ENCODE measurements around the gene DAZAP2. TPM values are rescaled to one million over a fixed set of nuclear protein-coding genes. Genes with fewer than 3 reads are reported as not detected.

Gene DAZAP2
- total and polyA plus RNA-seq, 2 of the 13 experiments (the other 11 are each of a cell fraction or from before 2014, with no cell fraction given) = 64.5 to 222 TPM

DNA sequence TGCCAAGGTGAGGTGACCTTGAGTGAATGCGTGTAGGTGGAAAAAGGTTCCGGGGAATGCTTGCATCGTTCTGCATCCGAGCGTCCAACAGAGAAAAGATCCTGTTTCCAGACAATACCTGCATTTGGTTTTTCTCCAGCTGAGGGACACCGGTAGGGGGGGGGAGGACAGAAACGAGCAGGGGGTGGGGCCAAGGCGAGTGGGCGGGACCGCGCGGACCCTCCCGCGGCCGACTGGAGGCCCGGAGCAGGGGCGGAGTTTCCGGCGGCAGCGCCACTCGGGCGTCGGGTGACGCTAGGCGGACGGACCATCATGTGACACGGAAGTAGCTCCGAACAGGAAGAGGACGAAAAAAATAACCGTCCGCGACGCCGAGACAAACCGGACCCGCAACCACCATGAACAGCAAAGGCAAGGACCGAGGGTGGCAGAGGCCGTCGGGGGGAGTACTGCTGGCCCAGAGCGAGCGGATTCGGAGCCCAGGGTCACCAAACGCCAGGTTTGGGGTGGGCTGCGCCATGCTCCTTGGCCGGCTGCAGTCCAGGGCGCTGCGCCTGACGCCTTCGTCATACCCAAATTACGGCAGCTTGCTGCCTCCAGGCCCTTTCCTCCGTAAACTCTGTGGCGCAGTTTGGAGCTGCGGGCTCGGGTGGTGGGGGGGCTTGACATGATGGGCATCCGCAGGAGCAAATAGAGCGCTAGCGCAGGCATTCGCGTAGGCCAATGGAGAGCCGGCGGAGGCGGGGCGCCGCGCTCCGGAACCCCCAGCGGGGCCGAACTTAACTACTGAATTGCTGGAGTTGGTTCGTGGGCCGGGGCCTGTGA lies at the start of gene DAZAP2 (continued):
- TF ChIP-seq ZFP90 (CRISPR knock-in tag; IDR thresholded peaks at IDR 0.05; ENCODE audit: borderline replicate concordance) (peak; percentile 77; the same call in 1 of the 2 replicates), MEIS1 (CRISPR knock-in tag; IDR thresholded peaks at IDR 0.05; ENCODE audit: borderline replicate concordance) (no peak), ZNF577 (CRISPR knock-in tag; IDR thresholded peaks at IDR 0.05; ENCODE audit: borderline replicate concordance, low read depth) (no peak), ZKSCAN5 (CRISPR knock-in tag; IDR thresholded peaks at IDR 0.05) (no peak), THAP11 (CRISPR knock-in tag; IDR thresholded peaks at IDR 0.05) (peak; percentile 83), IRX3 (CRISPR knock-in tag; IDR thresholded peaks at IDR 0.05; ENCODE audit: borderline replicate concordance, low read depth) (no peak), ZNF646 (CRISPR knock-in tag; IDR thresholded peaks at IDR 0.05) (no peak), ZNF749 (CRISPR knock-in tag; IDR thresholded peaks at IDR 0.05; ENCODE audit: borderline replicate concordance) (no peak), ZNF546 (CRISPR knock-in tag; conservative IDR thresholded peaks at IDR 0.05) (peak; percentile 91), YEATS2 (CRISPR knock-in tag; IDR thresholded peaks at IDR 0.05; ENCODE audit: borderline replicate concordance) (0 out of 2 replicates have a peak, but pooled peaks have one; percentile 72), ZNF414 (CRISPR knock-in tag; IDR thresholded peaks at IDR 0.05) (peak; percentile 34; the same call in 1 of the 2 replicates)
- TF ChIP-seq, protein P1, sequence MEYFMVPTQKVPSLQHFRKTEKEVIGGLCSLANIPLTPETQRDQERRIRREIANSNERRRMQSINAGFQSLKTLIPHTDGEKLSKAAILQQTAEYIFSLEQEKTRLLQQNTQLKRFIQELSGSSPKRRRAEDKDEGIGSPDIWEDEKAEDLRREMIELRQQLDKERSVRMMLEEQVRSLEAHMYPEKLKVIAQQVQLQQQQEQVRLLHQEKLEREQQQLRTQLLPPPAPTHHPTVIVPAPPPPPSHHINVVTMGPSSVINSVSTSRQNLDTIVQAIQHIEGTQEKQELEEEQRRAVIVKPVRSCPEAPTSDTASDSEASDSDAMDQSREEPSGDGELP (IDR thresholded peaks at IDR 0.05; ENCODE audit: borderline replicate concordance, low read depth) = peak; percentile 46; the same call in 1 of the 2 replicates
- TF ChIP-seq, protein P2, sequence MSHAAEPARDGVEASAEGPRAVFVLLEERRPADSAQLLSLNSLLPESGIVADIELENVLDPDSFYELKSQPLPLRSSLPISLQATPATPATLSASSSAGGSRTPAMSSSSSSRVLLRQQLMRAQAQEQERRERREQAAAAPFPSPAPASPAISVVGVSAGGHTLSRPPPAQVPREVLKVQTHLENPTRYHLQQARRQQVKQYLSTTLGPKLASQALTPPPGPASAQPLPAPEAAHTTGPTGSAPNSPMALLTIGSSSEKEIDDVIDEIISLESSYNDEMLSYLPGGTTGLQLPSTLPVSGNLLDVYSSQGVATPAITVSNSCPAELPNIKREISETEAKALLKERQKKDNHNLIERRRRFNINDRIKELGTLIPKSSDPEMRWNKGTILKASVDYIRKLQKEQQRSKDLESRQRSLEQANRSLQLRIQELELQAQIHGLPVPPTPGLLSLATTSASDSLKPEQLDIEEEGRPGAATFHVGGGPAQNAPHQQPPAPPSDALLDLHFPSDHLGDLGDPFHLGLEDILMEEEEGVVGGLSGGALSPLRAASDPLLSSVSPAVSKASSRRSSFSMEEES (CRISPR knock-in tag; IDR thresholded peaks at IDR 0.05) = peak; percentile 91
- TF ChIP-seq, protein P3, sequence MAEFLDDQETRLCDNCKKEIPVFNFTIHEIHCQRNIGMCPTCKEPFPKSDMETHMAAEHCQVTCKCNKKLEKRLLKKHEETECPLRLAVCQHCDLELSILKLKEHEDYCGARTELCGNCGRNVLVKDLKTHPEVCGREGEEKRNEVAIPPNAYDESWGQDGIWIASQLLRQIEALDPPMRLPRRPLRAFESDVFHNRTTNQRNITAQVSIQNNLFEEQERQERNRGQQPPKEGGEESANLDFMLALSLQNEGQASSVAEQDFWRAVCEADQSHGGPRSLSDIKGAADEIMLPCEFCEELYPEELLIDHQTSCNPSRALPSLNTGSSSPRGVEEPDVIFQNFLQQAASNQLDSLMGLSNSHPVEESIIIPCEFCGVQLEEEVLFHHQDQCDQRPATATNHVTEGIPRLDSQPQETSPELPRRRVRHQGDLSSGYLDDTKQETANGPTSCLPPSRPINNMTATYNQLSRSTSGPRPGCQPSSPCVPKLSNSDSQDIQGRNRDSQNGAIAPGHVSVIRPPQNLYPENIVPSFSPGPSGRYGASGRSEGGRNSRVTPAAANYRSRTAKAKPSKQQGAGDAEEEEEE (CRISPR knock-in tag; IDR thresholded peaks at IDR 0.05; ENCODE audit: borderline replicate concordance) = no peak

Measured in HepG2 (cell line).